Measurements from ENCODE around the gene TESK1. TPM values are rescaled to one million over a fixed set of nuclear protein-coding genes. Genes with fewer than 3 reads are reported as not detected.

Gene TESK1
- total and polyA plus RNA-seq, 4 donors, result 3.7 to 12.5 (median 6.8) TPM

- DNase-seq (ENCODE audit: low spot score), result no peak
- peaks cover 3 to 19% (median 8%) of the 10 kb centered on the region in 4 donors for H3K36me3 ChIP-seq (ENCODE audit: control insufficient read depth in 4 of 4, insufficient read depth in 3 of 4, low read depth in 1 of 4, low read length in 3 of 4)
- H3K9ac ChIP-seq (ENCODE audit: low read depth in 1 of 2, low read length in 2 of 2), result peak overlapping the region in 1 of 2 donors; percentile 48
- no peak overlapping the region for H3K27ac ChIP-seq (ENCODE audit: low read depth in 1 of 2, low read length in 2 of 2)
- WGBS, result under 1% methylated on average over 76 of the region's 76 CpGs
- peaks cover 7 to 35% (median 23%) of the 10 kb centered on the region in 4 donors for H3K4me1 ChIP-seq (ENCODE audit: control insufficient read depth in 4 of 4, insufficient read depth in 4 of 4, low read length in 3 of 4)
- no peak for TF ChIP-seq YY1 (IDR thresholded peaks at IDR 0.05)
- TF ChIP-seq RXRA (IDR thresholded peaks at IDR 0.05), result no peak
- no peak for TF ChIP-seq REST (IDR thresholded peaks at IDR 0.05)
- TF ChIP-seq RAD21 (IDR thresholded peaks at IDR 0.05), result no peak
- no peak for TF ChIP-seq EGR1 (IDR thresholded peaks at IDR 0.05; ENCODE audit: low read depth in 2 of 2)
- no peak for TF ChIP-seq FOXA2 (IDR thresholded peaks at IDR 0.05)
- TF ChIP-seq GABPA (IDR thresholded peaks at IDR 0.05 in 1 of 2, conservative IDR thresholded peaks at IDR 0.05 in 1 of 2), result no peak
- no peak for TF ChIP-seq ATF3 (IDR thresholded peaks at IDR 0.05)
- TF ChIP-seq NR2F2 (IDR thresholded peaks at IDR 0.05), result no peak
- TF ChIP-seq HNF4G (IDR thresholded peaks at IDR 0.05), result no peak
- no peak for TF ChIP-seq TAF1 (conservative IDR thresholded peaks at IDR 0.05)
- no peak for TF ChIP-seq HNF4A (conservative IDR thresholded peaks at IDR 0.05)
- H3K4me3 ChIP-seq (ENCODE audit: low read depth in 1 of 3, low read length in 3 of 3), result peak overlapping the region; percentile 59 to 94 (median 63)
- no peaks in the 10 kb centered on the region for H3K9me3 ChIP-seq (ENCODE audit: control insufficient read depth in 4 of 4, low read length in 3 of 4)
- no peaks in the 10 kb centered on the region for H3K27me3 ChIP-seq (ENCODE audit: control insufficient read depth in 4 of 4, insufficient read depth in 4 of 4, low read length in 3 of 4)
These were observed 482 bp downstream of the TESK1 start for GRCh38 chr9:35605351-35606137.

GRCh38 chr9:35606138-35606504, 1.1 kb downstream of the TESK1 start:
- H3K4me1 ChIP-seq (ENCODE audit: control insufficient read depth in 4 of 4, insufficient read depth in 4 of 4, low read length in 3 of 4), result peaks cover 7 to 35% (median 23%) of the 10 kb centered on the region in 4 donors
- WGBS, result 21% methylated on average over 5 of the region's 5 CpGs
- no peak overlapping the region for H3K27ac ChIP-seq (ENCODE audit: low read depth in 1 of 2, low read length in 2 of 2)
- peak overlapping the region; percentile 59 to 94 (median 63) for H3K4me3 ChIP-seq (ENCODE audit: low read depth in 1 of 3, low read length in 3 of 3)
- H3K36me3 ChIP-seq (ENCODE audit: control insufficient read depth in 4 of 4, insufficient read depth in 3 of 4, low read depth in 1 of 4, low read length in 3 of 4), result peaks cover 3 to 19% (median 8%) of the 10 kb centered on the region in 4 donors
- no peaks in the 10 kb centered on the region for H3K9me3 ChIP-seq (ENCODE audit: control insufficient read depth in 4 of 4, low read length in 3 of 4)
- TF ChIP-seq YY1 (IDR thresholded peaks at IDR 0.05), result no peak
- TF ChIP-seq SP1 (IDR thresholded peaks at IDR 0.05), result no peak
- no peak for TF ChIP-seq CTCF (IDR thresholded peaks at IDR 0.05; ENCODE audit: low read depth, low read length, missing input control)
- no peak for TF ChIP-seq RXRA (IDR thresholded peaks at IDR 0.05)
- no peak for TF ChIP-seq MAX (IDR thresholded peaks at IDR 0.05)
- no peak for TF ChIP-seq NR2F2 (IDR thresholded peaks at IDR 0.05)
- TF ChIP-seq ATF3 (IDR thresholded peaks at IDR 0.05), result no peak
- no peak for TF ChIP-seq JUND (IDR thresholded peaks at IDR 0.05)
- TF ChIP-seq HNF4G (IDR thresholded peaks at IDR 0.05), result no peak
- no peak for TF ChIP-seq EGR1 (IDR thresholded peaks at IDR 0.05; ENCODE audit: low read depth in 2 of 2)
- TF ChIP-seq RAD21 (IDR thresholded peaks at IDR 0.05), result no peak
- no peak for TF ChIP-seq TAF1 (conservative IDR thresholded peaks at IDR 0.05)
- no peak for TF ChIP-seq FOXA2 (IDR thresholded peaks at IDR 0.05)
- no peak for TF ChIP-seq FOXA1 (IDR thresholded peaks at IDR 0.05)
- TF ChIP-seq ZBTB33 (IDR thresholded peaks at IDR 0.05), result no peak
- TF ChIP-seq HNF4A (conservative IDR thresholded peaks at IDR 0.05), result no peak
- no peak for TF ChIP-seq GABPA (IDR thresholded peaks at IDR 0.05 in 1 of 2, conservative IDR thresholded peaks at IDR 0.05 in 1 of 2)
- no peak for TF ChIP-seq REST (IDR thresholded peaks at IDR 0.05)
- peak overlapping the region in 1 of 2 donors; percentile 48 for H3K9ac ChIP-seq (ENCODE audit: low read depth in 1 of 2, low read length in 2 of 2)
- DNase-seq (ENCODE audit: low spot score), result no peak
- H3K27me3 ChIP-seq (ENCODE audit: control insufficient read depth in 4 of 4, insufficient read depth in 4 of 4, low read length in 3 of 4), result no peaks in the 10 kb centered on the region
